Fibroblast of villous mesenchyme (primary cell): ENCODE data around the gene IMPDH2. TPM values are rescaled to one million over a fixed set of nuclear protein-coding genes. Genes with fewer than 3 reads are reported as not detected.

Experiments used
- DNase-seq: peaks from one replicate; pipeline ENCODE4 v3.0.0-alpha.2; 2010; ENCODE audit warnings: low read depth
- H3K4me3 ChIP-seq: 2 replicates; pipeline ENCODE4 v1.5.1; 2011; ENCODE audit warnings: low read depth, mild to moderate bottlenecking, low read length
- total RNA-seq: library from RNA; depleted of rRNA; stranded (reverse); fragments of >200 nt; gene quantifications from 2 replicates; pipeline ENCODE4 v1.2.3, GENCODE V29; 2012
- TF ChIP-seq, protein P1 (sequence below): IDR thresholded peaks from 2 replicates; pipeline ENCODE4 v1.5.1; 2012; ENCODE audit warnings: low read depth, mild to moderate bottlenecking, low read length; ENCODE audit not compliant: insufficient read depth

The IMPDH2 gene
- total RNA-seq: 225 and 260 TPM in 2 replicates

DNA sequence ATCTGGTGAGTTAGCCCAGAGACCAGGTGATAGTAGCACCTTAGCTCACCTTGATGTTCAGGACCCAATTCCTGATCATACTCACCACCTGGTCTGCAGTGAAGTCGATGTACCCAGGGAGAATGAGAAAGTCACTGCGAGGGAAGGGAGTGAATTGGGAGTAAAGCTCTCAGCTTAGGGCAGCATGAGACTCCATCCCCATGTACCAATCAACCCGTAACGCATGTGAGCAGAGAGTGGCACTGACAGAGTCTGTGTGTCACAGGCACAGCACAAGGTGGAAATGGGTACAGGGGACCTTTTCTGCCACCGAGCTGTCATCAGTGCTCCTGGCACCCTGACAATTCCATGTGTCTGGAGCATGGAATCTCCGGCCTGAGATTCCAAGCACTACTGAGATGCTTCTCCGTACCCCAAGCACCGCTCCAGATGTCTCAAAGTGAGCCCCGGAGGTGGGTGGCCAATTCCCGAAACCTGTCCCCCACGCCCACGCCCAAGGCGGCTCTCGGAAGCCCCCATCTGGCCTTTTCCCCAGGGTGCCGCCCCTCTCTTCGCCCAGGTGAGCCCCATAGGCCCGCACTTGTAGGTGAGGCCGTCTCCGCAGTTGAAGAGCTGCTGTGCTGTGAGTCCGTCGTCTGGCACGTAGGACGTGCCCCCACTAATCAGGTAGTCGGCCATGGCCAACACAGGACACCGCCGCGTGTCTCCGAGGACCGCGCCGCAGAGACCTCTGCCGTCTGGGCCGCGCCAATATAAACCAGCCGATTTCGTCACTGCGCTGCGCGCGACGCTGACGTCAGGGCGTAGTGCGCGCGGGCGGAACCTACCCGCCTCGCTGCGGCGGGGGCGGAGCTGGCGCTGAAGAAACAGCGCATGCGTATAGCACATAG is at the start of gene IMPDH2:
TSS of gene IMPDH2 (minus strand) at position 726 of the 890 bp plus-strand sequence. CDS start at position 678, 48 bp downstream.
- TF ChIP-seq, protein P1, sequence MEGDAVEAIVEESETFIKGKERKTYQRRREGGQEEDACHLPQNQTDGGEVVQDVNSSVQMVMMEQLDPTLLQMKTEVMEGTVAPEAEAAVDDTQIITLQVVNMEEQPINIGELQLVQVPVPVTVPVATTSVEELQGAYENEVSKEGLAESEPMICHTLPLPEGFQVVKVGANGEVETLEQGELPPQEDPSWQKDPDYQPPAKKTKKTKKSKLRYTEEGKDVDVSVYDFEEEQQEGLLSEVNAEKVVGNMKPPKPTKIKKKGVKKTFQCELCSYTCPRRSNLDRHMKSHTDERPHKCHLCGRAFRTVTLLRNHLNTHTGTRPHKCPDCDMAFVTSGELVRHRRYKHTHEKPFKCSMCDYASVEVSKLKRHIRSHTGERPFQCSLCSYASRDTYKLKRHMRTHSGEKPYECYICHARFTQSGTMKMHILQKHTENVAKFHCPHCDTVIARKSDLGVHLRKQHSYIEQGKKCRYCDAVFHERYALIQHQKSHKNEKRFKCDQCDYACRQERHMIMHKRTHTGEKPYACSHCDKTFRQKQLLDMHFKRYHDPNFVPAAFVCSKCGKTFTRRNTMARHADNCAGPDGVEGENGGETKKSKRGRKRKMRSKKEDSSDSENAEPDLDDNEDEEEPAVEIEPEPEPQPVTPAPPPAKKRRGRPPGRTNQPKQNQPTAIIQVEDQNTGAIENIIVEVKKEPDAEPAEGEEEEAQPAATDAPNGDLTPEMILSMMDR: no peak
- peak within 1 kb of the TSS; percentile 73 for H3K4me3 ChIP-seq
- DNase-seq: peak; percentile 93

DNA sequence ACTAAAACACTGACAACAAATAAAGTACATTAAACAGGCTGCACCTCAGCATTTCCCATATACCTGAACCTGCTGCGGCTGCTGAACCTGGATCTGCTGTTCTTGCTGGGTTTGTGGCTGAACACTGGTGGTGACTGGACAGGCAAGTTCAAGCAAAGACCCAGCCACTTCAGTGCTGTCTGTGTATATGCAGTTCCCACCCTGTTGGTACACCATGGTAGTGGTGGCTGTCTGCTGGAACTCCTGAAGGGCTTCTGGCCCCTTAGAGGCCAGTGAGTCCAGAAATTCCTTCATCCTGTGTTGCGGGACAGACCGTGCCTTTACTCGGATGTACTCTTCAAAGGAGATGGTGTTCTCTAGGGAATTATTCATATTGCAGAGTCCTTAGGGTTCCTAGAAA is 47.4 kb upstream of the IMPDH2 start:
- TF ChIP-seq, protein P1: no peak
- DNase-seq: no peak
- H3K4me3 ChIP-seq: no peak overlapping the region

DNA sequence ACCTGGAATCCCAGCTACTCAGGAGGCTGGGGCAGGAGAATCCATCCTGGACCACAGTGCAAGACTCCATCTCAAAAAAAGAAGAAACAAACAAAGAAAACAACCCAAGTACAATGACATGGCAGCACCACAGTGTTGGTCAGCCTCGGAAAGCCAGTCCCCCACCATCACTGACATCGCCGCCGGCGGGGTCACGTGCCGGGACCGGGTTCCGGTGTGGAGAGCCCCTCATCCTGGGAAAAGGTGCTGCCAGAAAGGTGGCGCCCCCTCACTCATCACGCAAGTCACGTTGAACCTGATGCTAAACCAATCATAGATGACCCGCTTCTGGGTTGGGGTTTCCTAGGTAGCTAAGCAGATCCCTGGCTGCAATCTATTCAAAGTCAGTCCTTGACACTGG is 46.9 kb upstream of the IMPDH2 start:
- DNase-seq: no peak
- TF ChIP-seq, protein P1: no peak
- no peak overlapping the region for H3K4me3 ChIP-seq

DNA sequence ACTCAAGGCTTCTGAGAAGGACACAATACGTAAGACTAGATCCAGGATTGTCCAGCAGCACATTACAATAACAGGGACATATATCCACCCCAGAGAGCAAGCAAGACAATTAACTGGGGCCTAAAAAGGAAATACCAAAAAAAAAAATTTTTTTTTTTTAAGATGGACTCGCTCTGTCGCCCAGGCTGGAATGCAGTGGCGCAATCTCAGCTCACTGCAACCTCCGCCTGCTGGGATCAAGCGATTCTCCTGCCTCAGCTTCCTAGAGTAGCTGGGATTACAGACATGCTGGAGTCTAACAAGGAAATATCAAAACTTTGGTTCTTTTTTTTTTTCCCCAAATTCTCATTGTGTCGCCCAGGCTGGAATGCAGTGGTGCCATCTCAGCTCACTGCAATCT is 28.8 kb upstream of the IMPDH2 start:
- DNase-seq: peak; percentile 8
- H3K4me3 ChIP-seq: no peak overlapping the region
- TF ChIP-seq, protein P1: no peak

DNA sequence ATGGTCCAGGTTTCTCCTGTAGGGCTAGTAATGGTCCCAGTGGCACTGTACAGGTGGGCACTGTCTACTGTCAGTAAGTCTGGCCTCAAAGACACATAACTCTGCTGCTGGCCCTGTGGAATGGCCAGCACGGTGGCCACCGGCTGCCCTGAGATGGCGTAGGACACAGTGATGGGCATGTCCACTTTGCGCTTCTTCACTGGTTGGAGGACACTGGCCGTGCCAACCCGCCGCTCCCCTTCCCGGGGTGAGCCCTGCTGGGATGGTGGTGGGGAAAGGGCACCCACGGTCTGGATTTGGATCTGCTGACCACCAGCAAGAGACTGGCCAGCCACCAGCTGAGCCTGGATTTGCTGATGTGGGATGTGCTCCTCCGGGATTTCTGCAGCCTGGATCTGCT is 28.1 kb upstream of the IMPDH2 start:
- TF ChIP-seq, protein P1: no peak
- DNase-seq: no peak
- no peak overlapping the region for H3K4me3 ChIP-seq

DNA sequence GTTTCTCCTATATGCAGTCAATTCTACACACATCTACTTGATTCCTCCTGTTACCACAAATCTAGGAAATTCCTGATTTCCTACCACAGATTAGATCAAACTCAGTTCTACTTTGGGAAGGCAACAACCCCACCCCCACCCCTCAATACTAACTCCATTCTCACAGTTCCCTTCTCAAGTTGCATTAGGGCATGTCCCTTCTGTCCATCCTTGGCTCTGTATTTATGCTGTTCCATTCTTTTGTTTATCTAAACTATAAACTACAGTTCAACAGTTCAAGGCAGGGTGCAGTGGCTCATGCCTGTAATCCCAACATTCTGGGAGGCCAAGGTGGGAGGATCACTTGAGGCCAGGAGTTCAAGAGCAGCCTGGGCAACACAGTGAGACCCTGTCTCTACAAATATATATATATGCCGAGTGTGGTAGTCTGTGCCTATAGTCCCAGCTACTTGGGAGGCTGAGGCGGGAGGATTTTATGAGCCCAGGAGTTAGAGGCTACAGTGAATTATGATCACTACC is 25.2 kb upstream of the IMPDH2 start:
- TF ChIP-seq, protein P1: no peak
- H3K4me3 ChIP-seq: no peak overlapping the region
- DNase-seq: peak; percentile 13
